ENCODE data around the gene ZKSCAN2. TPM values are rescaled to one million over a fixed set of nuclear protein-coding genes. Genes with fewer than 3 reads are reported as not detected.

The ZKSCAN2 gene
- total RNA-seq, 1 donor from 2014 or later, result 9.1 TPM

DNA sequence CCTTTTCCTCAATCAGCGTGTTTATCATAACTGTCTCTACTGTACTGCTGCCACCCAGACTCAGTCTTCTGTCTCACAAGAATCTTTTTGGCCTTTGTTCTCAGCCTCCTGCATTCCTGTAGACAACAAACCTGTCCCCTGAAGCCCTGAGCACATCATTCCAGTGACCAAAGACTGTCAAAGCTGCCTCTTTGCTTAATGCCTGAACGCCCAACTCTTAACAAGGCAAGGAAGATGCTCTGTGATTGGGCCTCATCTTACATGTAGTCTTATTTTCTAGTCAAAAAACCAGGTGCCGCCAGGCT, 70.2 kb downstream of the ZKSCAN2 start:
- no peak for TF ChIP-seq CTCF (IDR thresholded peaks at IDR 0.05)
- no peaks in the 10 kb centered on the region for H3K4me1 Mint-ChIP-seq (ENCODE audit: unreplicated experiment)
- H3K36me3 Mint-ChIP-seq (ENCODE audit: unreplicated experiment), result no peaks in the 10 kb centered on the region
- no peaks in the 10 kb centered on the region for H3K27me3 Mint-ChIP-seq (ENCODE audit: unreplicated experiment)
- DNase-seq (ENCODE audit: extremely low spot score, unreplicated experiment), result no peak
- no peak overlapping the region for H3K27ac Mint-ChIP-seq (ENCODE audit: unreplicated experiment)
- H3K4me3 Mint-ChIP-seq (ENCODE audit: unreplicated experiment), result no peak overlapping the region
- H3K9me3 Mint-ChIP-seq (ENCODE audit: unreplicated experiment), result no peaks in the 10 kb centered on the region

Other genes with a start within 250 kb of the ZKSCAN2 start
- 93.4 and 97.3 TPM in 2 replicates for gene ARHGAP17, start 242.5 kb downstream of the ZKSCAN2 start, total RNA-seq
- gene LCMT1, start 146.1 kb downstream of the ZKSCAN2 start, total RNA-seq, result 52.2 and 53.5 TPM in 2 replicates
- not detected in 2 replicates for gene AQP8, start 40.9 kb downstream of the ZKSCAN2 start, total RNA-seq

Data from osteocyte (in vitro differentiated cells).